Measurements from ENCODE around the gene QKI.

DNA sequence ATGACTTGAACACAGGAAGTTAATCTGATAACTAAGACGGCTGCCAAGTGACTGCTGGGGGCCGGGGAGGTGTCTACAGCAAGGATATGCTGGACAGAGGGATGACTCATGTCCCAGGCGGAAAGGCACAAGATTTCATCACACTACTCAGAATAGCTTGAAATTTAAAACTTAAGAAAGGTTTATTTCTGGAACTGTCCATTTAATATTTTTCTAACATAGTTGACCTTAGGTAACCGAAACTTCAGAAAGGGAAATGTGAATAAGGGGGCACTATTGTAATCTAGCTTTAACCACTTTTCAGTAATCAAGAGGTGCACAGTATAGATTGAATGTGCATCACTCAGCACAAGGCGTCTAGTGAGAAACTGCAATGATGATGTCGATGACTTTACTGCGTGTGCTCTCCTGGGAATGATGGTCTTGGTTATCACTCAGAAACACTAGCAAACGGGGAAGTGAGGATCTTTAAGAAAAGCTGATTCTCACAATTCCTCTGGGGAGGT lies 171.5 kb downstream of the QKI start:
- TF ChIP-seq GATA3 (IDR thresholded peaks at IDR 0.05; ENCODE audit: low read depth, low read length) (no peak), GATA2 (IDR thresholded peaks at IDR 0.05; ENCODE audit: low read depth, low read length) (no peak)

Data from SH-SY5Y (cell line).